Measurements from ENCODE around the gene PGGHG.
"Not testable (repeated sequence)": the region's sequence is repeated elsewhere in the genome, so short reads cannot be mapped to it uniquely, and the experiment has no call there.

Gene PGGHG

GRCh38 chr11:311013-311748 is 22.3 kb downstream of the PGGHG start:
- Mint-ChIP-seq H3K4me1 (peaks cover 40% of the 10 kb centered on the region), H3K27ac (peak overlapping the region; percentile 99), H3K4me3 (peak overlapping the region; percentile 94)
- H3K9me3 Mint-ChIP-seq, H3K36me3 Mint-ChIP-seq, H3K27me3 Mint-ChIP-seq: not testable (repeated sequence)

- H3K4me1 Mint-ChIP-seq = peaks cover 44% of the 10 kb centered on the region
- peak overlapping the region; percentile 99 for H3K27ac Mint-ChIP-seq
- H3K27me3 Mint-ChIP-seq = no peaks in the 10 kb centered on the region
- H3K9me3 Mint-ChIP-seq = no peaks in the 10 kb centered on the region
- peaks cover 11% of the 10 kb centered on the region for H3K36me3 Mint-ChIP-seq
- peak overlapping the region; percentile 94 for H3K4me3 Mint-ChIP-seq
These were observed 23.3 kb downstream of the PGGHG start for GRCh38 chr11:312092-312816.

GRCh38 chr11:313304-313786 is 24.4 kb downstream of the PGGHG start:
- peak overlapping the region; percentile 94 for H3K4me3 Mint-ChIP-seq
- H3K9me3 Mint-ChIP-seq = no peaks in the 10 kb centered on the region
- no peaks in the 10 kb centered on the region for H3K27me3 Mint-ChIP-seq
- peaks cover 11% of the 10 kb centered on the region for H3K36me3 Mint-ChIP-seq
- H3K27ac Mint-ChIP-seq = peak overlapping the region; percentile 99
- peaks cover 41% of the 10 kb centered on the region for H3K4me1 Mint-ChIP-seq

GRCh38 chr11:313787-314553 is 25.0 kb downstream of the PGGHG start, which contains the start of gene IFITM1:
Gene IFITM1, plus strand, starts transcription at chr11:314040. Its CDS starts 131 bp downstream, at chr11:314171.
- peak within 1 kb of the TSS; percentile 99 for H3K27ac Mint-ChIP-seq
- H3K36me3 Mint-ChIP-seq = peaks cover 11% of the 10 kb centered on the region
- H3K9me3 Mint-ChIP-seq = no peaks in the 10 kb centered on the region
- H3K27me3 Mint-ChIP-seq = no peaks in the 10 kb centered on the region
- H3K4me1 Mint-ChIP-seq = peaks cover 40% of the 10 kb centered on the region
- peak within 1 kb of the TSS; percentile 94 for H3K4me3 Mint-ChIP-seq

- H3K9me3 Mint-ChIP-seq, H3K27me3 Mint-ChIP-seq: not testable (repeated sequence)
- H3K4me1 Mint-ChIP-seq = peaks cover 37% of the 10 kb centered on the region
- peaks cover 11% of the 10 kb centered on the region for H3K36me3 Mint-ChIP-seq
- peak overlapping the region; percentile 94 for H3K4me3 Mint-ChIP-seq
- H3K27ac Mint-ChIP-seq = peak overlapping the region; percentile 99
These were observed 25.6 kb downstream of the PGGHG start for GRCh38 chr11:314554-314875.

- H3K27ac Mint-ChIP-seq = peak overlapping the region; percentile 70
- H3K4me1 Mint-ChIP-seq = peaks cover 39% of the 10 kb centered on the region
- H3K9me3 Mint-ChIP-seq = no peaks in the 10 kb centered on the region
- peaks cover 10% of the 10 kb centered on the region for H3K36me3 Mint-ChIP-seq
- no peaks in the 10 kb centered on the region for H3K27me3 Mint-ChIP-seq
- H3K4me3 Mint-ChIP-seq = peak overlapping the region; percentile 94
These were observed 26.1 kb downstream of the PGGHG start for GRCh38 chr11:315051-315481.

GRCh38 chr11:315516-315994 is 26.6 kb downstream of the PGGHG start:
- Mint-ChIP-seq H3K27ac (peak overlapping the region; percentile 70), H3K27me3 (no peaks in the 10 kb centered on the region), H3K36me3 (peaks cover 10% of the 10 kb centered on the region), H3K9me3 (no peaks in the 10 kb centered on the region), H3K4me3 (peak overlapping the region; percentile 94), H3K4me1 (peaks cover 44% of the 10 kb centered on the region)

GRCh38 chr11:316031-316701 is 27.2 kb downstream of the PGGHG start:
- Mint-ChIP-seq H3K4me1 (peaks cover 46% of the 10 kb centered on the region), H3K9me3 (no peaks in the 10 kb centered on the region), H3K27me3 (no peaks in the 10 kb centered on the region), H3K27ac (peak overlapping the region; percentile 98), H3K36me3 (peaks cover 10% of the 10 kb centered on the region), H3K4me3 (peak overlapping the region; percentile 94)

GRCh38 chr11:316891-317301 is 28.0 kb downstream of the PGGHG start:
- peak overlapping the region; percentile 94 for H3K4me3 Mint-ChIP-seq
- peak overlapping the region; percentile 98 for H3K27ac Mint-ChIP-seq
- H3K27me3 Mint-ChIP-seq = no peaks in the 10 kb centered on the region
- no peaks in the 10 kb centered on the region for H3K9me3 Mint-ChIP-seq
- H3K36me3 Mint-ChIP-seq = peaks cover 10% of the 10 kb centered on the region
- H3K4me1 Mint-ChIP-seq = peaks cover 44% of the 10 kb centered on the region

- Mint-ChIP-seq H3K27ac (peak overlapping the region; percentile 98), H3K4me3 (peak overlapping the region; percentile 94), H3K4me1 (peaks cover 40% of the 10 kb centered on the region)
- H3K9me3 Mint-ChIP-seq, H3K36me3 Mint-ChIP-seq, H3K27me3 Mint-ChIP-seq: not testable (repeated sequence)
These were observed 28.9 kb downstream of the PGGHG start for GRCh38 chr11:317668-318404.

GRCh38 chr11:318405-319120 is 29.6 kb downstream of the PGGHG start:
- H3K4me1 Mint-ChIP-seq = peaks cover 38% of the 10 kb centered on the region
- peak overlapping the region; percentile 54 for H3K4me3 Mint-ChIP-seq
- not testable (repeated sequence) for H3K9me3 Mint-ChIP-seq, H3K27me3 Mint-ChIP-seq, H3K36me3 Mint-ChIP-seq, H3K27ac Mint-ChIP-seq

GRCh38 chr11:319121-319887 is 30.4 kb downstream of the PGGHG start:
- not testable (repeated sequence) for H3K9me3 Mint-ChIP-seq, H3K36me3 Mint-ChIP-seq, H3K27me3 Mint-ChIP-seq
- Mint-ChIP-seq H3K4me3 (peak overlapping the region; percentile 90), H3K4me1 (peaks cover 46% of the 10 kb centered on the region), H3K27ac (peak overlapping the region; percentile 97)

GRCh38 chr11:319888-320273 is 31.0 kb downstream of the PGGHG start:
- H3K4me1 Mint-ChIP-seq = peaks cover 52% of the 10 kb centered on the region

More at GRCh38 chr11:319888-320273, 31.0 kb downstream of the PGGHG start:
- not testable (repeated sequence) for H3K9me3 Mint-ChIP-seq, H3K27me3 Mint-ChIP-seq, H3K36me3 Mint-ChIP-seq
- H3K4me3 Mint-ChIP-seq = peak overlapping the region; percentile 90
- H3K27ac Mint-ChIP-seq = peak overlapping the region; percentile 97
